GM12878 (cell line): ENCODE measurements around the gene NDUFB4.

Experiments used
- ATF7 ChIP-seq: fragments of 450-650 bp; IDR thresholded peaks from 2 replicates; pipeline ENCODE4 v1.6.1; 2016; ENCODE audit warnings: low read depth, mild to moderate bottlenecking
- BCL11A ChIP-seq: IDR thresholded peaks from 2 replicates; pipeline ENCODE4 v1.6.1; 2011; ENCODE audit warnings: low read depth, low read length
- CHD4 ChIP-seq: fragments of 200-600 bp; sonication (generic); IDR thresholded peaks from 2 replicates; pipeline ENCODE4 v1.6.1; 2016; ENCODE audit warnings: mild to moderate bottlenecking
- CREB1 ChIP-seq: IDR thresholded peaks from 2 replicates; pipeline ENCODE4 v1.6.1; 2012; ENCODE audit warnings: low read depth, mild to moderate bottlenecking, inconsistent platforms
- HDGF ChIP-seq: fragments of 450-650 bp; IDR thresholded peaks from 2 replicates; pipeline ENCODE4 v1.6.1; 2016; ENCODE audit warnings: antibody characterized with exemption
- MXI1 ChIP-seq: fragments of 150-350 bp; IDR thresholded peaks from 2 replicates; pipeline ENCODE4 v1.6.1; 2011; ENCODE audit warnings: low read depth, mild to moderate bottlenecking, inconsistent platforms, low read length, improper control_type of control experiment
- NR2C2 ChIP-seq: IDR thresholded peaks from 2 replicates; pipeline ENCODE4 v1.6.1; 2011; ENCODE audit warnings: borderline replicate concordance, low read depth; ENCODE audit not compliant: control insufficient read depth, insufficient read length
- POLR2A ChIP-seq: IDR thresholded peaks from 2 replicates; pipeline ENCODE4 v1.6.1; 2011; ENCODE audit warnings: low read depth, mild to moderate bottlenecking, low read length
- POLR2AphosphoS5 ChIP-seq: IDR thresholded peaks from 2 replicates; pipeline ENCODE4 v1.6.1; 2011; ENCODE audit warnings: mild to moderate bottlenecking, low read length, inconsistent platforms
- TCF7 ChIP-seq: IDR thresholded peaks from 2 replicates; pipeline ENCODE4 v1.6.1; 2014; ENCODE audit warnings: antibody characterized with exemption, borderline replicate concordance
- TF ChIP-seq, protein P1 (sequence below), 3 experiments: IDR thresholded peaks in 2 of 3; conservative IDR thresholded peaks in 1 of 3; 2 replicates each; pipeline ENCODE4 v1.5.1; 2011; ENCODE audit warnings: low read depth in 3 of 3, low read length in 3 of 3, mild to moderate bottlenecking in 3 of 3, control low read depth in 2 of 3, moderate library complexity in 2 of 3, inconsistent platforms in 1 of 3, mixed read lengths in 1 of 3; ENCODE audit not compliant: control insufficient read depth in 2 of 3, insufficient read depth in 1 of 3; ENCODE audit errors: extremely low read depth in 1 of 3
- TF ChIP-seq, protein P2 (sequence below): IDR thresholded peaks from 2 replicates; pipeline ENCODE4 v1.6.1; 2012; ENCODE audit warnings: low read depth, low read length, improper control_type of control experiment

DNA sequence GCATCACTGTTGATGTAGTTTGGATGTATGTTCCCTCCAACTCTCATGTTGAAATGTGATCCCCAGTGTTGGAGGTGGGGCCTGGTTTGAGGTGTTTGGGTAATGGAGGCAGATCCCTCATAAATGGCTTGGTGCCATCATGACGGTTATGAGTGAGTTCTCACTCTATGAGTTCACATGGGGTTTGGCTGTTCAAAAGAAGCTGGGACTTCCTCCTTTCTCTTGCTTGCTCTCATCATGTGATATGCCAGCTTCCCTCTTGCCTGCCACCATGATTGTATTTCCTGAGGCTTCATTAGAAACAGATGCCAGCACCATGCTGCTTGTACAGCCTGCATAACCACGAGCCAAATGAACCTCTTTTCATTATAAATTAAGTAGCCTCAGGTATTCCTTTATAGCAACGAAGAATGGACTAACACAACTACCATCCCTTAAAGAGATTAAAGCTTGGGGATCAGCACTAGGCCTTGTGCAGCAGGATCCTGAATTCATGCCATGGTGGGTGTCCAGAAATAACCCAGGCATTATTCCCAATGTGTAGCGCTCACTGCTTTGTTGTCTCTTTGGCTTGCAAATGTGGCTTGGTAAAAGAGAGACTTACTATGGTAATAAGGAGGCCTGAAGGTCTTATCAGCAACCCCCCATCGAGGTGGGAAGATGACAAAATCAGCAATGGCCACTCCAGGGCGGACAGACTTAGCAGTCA, 41.9 kb downstream of the NDUFB4 start:
- no peak for TF ChIP-seq CREB1
- no peak for TF ChIP-seq BCL11A
- TF ChIP-seq TCF7, result no peak
- TF ChIP-seq, protein P1, sequence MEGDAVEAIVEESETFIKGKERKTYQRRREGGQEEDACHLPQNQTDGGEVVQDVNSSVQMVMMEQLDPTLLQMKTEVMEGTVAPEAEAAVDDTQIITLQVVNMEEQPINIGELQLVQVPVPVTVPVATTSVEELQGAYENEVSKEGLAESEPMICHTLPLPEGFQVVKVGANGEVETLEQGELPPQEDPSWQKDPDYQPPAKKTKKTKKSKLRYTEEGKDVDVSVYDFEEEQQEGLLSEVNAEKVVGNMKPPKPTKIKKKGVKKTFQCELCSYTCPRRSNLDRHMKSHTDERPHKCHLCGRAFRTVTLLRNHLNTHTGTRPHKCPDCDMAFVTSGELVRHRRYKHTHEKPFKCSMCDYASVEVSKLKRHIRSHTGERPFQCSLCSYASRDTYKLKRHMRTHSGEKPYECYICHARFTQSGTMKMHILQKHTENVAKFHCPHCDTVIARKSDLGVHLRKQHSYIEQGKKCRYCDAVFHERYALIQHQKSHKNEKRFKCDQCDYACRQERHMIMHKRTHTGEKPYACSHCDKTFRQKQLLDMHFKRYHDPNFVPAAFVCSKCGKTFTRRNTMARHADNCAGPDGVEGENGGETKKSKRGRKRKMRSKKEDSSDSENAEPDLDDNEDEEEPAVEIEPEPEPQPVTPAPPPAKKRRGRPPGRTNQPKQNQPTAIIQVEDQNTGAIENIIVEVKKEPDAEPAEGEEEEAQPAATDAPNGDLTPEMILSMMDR (IDR thresholded peaks at IDR 0.05 in 2 of 3, conservative IDR thresholded peaks at IDR 0.05 in 1 of 3; ENCODE audit: control insufficient read depth in 2 of 3, extremely low read depth in 1 of 3, insufficient read depth in 1 of 3, low read depth in 3 of 3, low read length in 3 of 3), result no peak
- TF ChIP-seq, protein P2, sequence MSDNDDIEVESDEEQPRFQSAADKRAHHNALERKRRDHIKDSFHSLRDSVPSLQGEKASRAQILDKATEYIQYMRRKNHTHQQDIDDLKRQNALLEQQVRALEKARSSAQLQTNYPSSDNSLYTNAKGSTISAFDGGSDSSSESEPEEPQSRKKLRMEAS, result no peak
- TF ChIP-seq POLR2AphosphoS5, result no peak
- no peak for TF ChIP-seq ATF7
- no peak for TF ChIP-seq POLR2A
- no peak for TF ChIP-seq CHD4
- TF ChIP-seq MXI1, result no peak
- TF ChIP-seq NR2C2, result no peak
- TF ChIP-seq HDGF, result no peak
